Gastrocnemius medialis (tissue), 4 donors: ENCODE measurements around the gene SECISBP2.

ENCODE experiments used
- CTCF ChIP-seq, 5 experiments: fragments of 450-650 bp in 3 of 5; fragments of 200-600 bp in 2 of 5; sonication (generic) in 2 of 5; IDR thresholded peaks in 4 of 5; conservative IDR thresholded peaks in 1 of 5; 1 replicate in 4 of 5; 2 replicates in 1 of 5; pipeline ENCODE4 v1.5.1; 2016 to 2019; ENCODE audit warnings: antibody characterized with exemption in 5 of 5, mild to moderate bottlenecking in 3 of 5, moderate library complexity in 3 of 5
- POLR2A ChIP-seq, 2 donors: fragments of 450-650 bp; IDR thresholded peaks; one replicate each; pipeline ENCODE4 v1.6.1; 2017; ENCODE audit warnings: antibody characterized with exemption in 2 of 2, mild to moderate bottlenecking in 2 of 2, moderate library complexity in 2 of 2

DNA sequence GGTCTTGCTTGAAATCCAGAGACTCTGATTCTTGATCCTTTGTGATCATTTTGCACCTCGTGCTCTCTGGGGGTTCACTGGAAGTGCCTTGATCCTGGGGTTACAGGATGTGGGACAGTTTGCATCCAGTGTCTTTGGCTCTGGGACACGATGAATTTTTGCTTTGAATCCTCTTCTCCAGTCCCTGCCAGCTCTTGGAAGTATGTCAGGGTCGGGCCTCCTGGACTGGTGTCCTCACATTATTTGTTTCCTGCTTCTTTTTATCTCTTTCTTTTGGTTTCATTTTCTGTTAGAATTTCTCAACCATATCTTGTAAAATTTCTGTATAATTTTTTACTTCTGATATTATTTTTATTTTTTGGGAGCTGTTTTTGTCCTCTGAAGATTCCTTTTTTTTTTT lies 34.2 kb downstream of the SECISBP2 start:
- no peak for TF ChIP-seq CTCF (IDR thresholded peaks at IDR 0.05 in 4 of 5, conservative IDR thresholded peaks at IDR 0.05 in 1 of 5)
- TF ChIP-seq POLR2A (IDR thresholded peaks at IDR 0.05) = no peak
